IMR-90 (cell line): ENCODE data around the gene HLA-DPA1.

Experiments used
- CHD1 ChIP-seq: IDR thresholded peaks from 2 replicates; pipeline ENCODE4 v1.6.1; 2012; ENCODE audit warnings: low read depth, low read length, improper control_type of control experiment
- CTCF ChIP-seq: conservative IDR thresholded peaks from 2 replicates; pipeline ENCODE4 v1.5.1; 2012; ENCODE audit warnings: mild to moderate bottlenecking, low read depth, low read length, improper control_type of control experiment
- ELK1 ChIP-seq: fragments of 150-350 bp; IDR thresholded peaks from 2 replicates; pipeline ENCODE4 v1.6.1; 2016; ENCODE audit warnings: low read depth, mild to moderate bottlenecking, low read length, moderate library complexity, borderline replicate concordance
- MXI1 ChIP-seq: IDR thresholded peaks from 2 replicates; pipeline ENCODE4 v1.6.1; 2012; ENCODE audit warnings: low read depth, mild to moderate bottlenecking, low read length, moderate library complexity, borderline replicate concordance
- NFE2L2 ChIP-seq: fragments of 150-350 bp; IDR thresholded peaks from 2 replicates; pipeline ENCODE4 v1.6.1; 2016; ENCODE audit warnings: low read depth, mild to moderate bottlenecking, low read length
- POLR2A ChIP-seq: IDR thresholded peaks from 2 replicates; pipeline ENCODE4 v1.6.1; 2012; ENCODE audit warnings: mild to moderate bottlenecking, low read depth, low read length
- RAD21 ChIP-seq: IDR thresholded peaks from 2 replicates; pipeline ENCODE4 v1.6.1; 2012; ENCODE audit warnings: low read length, improper control_type of control experiment
- SMC3 ChIP-seq: fragments of 150-350 bp; IDR thresholded peaks from 2 replicates; pipeline ENCODE4 v1.6.1; 2016; ENCODE audit warnings: low read depth, mild to moderate bottlenecking, antibody characterized with exemption, low read length, moderate library complexity

- TF ChIP-seq CTCF (no peak), ELK1 (no peak), RAD21 (no peak), NFE2L2 (no peak), POLR2A (no peak), CHD1 (no peak), SMC3 (no peak), MXI1 (no peak)
Measured at GRCh38 chr6:33077908-33078307, 4.5 kb upstream of the HLA-DPA1 start.
